GM12801 (cell line): Measurements from ENCODE around the gene CFAP210.

Source experiments
- CTCF ChIP-seq: IDR thresholded peaks from one replicate; pipeline ENCODE4 v1.5.1; 2011; ENCODE audit warnings: control low read depth; ENCODE audit not compliant: insufficient read length; ENCODE audit errors: extremely low read depth

CFAP210 gene

DNA sequence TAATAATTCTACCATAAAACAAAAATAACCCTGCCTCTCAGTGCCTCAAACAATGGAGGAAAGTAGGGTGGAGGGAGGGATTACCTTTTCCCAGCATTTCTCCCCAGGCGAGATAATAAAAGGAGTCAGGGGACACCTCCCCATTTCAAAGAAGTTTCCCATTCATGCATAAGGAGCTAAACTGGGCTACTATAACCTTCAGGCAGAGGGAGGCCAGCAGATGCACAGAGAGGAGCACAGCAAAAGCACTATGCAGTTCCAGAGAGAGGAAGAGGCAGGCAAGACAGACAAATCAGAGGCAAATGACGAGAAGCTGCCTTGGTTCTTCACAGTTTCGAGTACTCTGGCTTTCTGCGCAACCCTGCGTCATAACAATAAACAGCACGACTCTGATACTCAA is 17.4 kb downstream of the CFAP210 start:
- no peak for TF ChIP-seq CTCF

DNA sequence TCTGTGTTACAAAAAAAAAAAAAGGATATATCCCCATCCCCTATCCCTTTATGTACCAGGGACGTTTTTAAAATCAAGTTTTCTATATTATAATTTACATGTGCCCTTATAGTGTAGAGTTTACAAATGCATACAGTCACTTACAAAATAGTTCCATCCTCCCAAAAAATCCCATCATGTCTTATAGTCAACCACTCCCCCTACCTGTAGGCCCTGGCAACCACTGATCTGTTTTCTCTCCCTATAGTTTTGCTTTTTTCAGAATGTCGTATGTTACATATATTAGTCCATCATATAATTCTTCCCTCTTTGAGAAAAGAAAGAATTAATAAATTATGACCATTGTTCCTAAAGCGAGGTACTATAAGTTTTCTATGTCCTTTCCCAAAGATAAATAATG is 17.8 kb downstream of the CFAP210 start:
- TF ChIP-seq CTCF, result no peak

- no peak for TF ChIP-seq CTCF
Measured at GRCh38 chr2:169673921-169674320, 20.3 kb downstream of the CFAP210 start.

DNA sequence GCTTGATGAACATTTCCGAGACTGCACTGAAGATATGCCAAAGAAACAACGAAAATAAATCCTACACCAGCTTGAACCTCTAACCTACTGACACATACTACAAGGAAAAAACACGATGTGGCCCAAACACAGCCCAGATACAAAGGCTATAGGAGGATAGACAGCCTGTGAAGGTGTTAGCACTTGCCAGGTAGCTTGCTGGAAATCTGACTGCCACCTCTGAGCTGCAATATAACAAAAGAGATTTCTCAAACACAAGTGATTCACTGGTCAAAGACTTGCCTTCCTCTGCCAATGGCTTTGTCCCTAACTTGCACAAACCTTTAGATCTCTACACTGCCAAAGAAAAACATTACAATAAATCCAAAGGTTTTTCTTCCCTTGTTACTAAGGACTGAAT is 21.1 kb downstream of the CFAP210 start:
- TF ChIP-seq CTCF, result no peak

GRCh38 chr2:169672406-169672805 is 21.8 kb downstream of the CFAP210 start:
- no peak for TF ChIP-seq CTCF

DNA sequence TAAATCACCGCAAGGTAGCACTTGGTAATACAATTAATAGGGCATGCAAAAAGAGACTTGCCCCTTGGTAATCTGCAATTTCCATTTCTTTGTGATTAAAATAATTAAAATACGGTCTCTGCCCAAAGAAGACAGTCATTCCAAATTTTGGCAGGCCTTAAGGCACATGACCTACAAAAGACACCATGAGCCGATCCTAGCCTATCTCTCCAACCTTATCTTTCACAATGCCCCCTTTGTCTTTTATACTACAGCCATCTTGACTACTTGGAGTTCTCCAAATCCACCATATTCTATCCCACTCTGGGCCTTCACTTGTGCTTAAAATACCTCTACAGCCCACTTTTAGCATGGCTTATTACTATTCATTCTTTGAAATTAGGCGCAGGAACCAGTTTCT is 23.3 kb downstream of the CFAP210 start:
- no peak for TF ChIP-seq CTCF

GRCh38 chr2:169670215-169670651 is 24.0 kb downstream of the CFAP210 start:
- no peak for TF ChIP-seq CTCF

GRCh38 chr2:169667583-169667982 is 26.6 kb downstream of the CFAP210 start:
- TF ChIP-seq CTCF, result no peak
